Psoas muscle (tissue), 8 donors: Measurements from ENCODE around the gene PLEKHH3. TPM values are rescaled to one million over a fixed set of nuclear protein-coding genes. Genes with fewer than 3 reads are reported as not detected.
A peak's percentile ranks its signal among the peaks of the same experiment; 100 is the strongest.

Experiments used
- ATAC-seq, 4 donors: fragments of 200-7000 bp; cut with Tn5 transposase; one replicate each; pipeline ENCODE4 v1.9.1; 2020; ENCODE audit warnings: moderate library complexity in 3 of 4, mild to moderate bottlenecking in 2 of 4
- DNase-seq, 2 donors: peaks; one replicate each; pipeline ENCODE4 v3.0.0-alpha.2; 2020
- H3K27ac ChIP-seq: fragments of 200-600 bp; one replicate; pipeline ENCODE4 v1.8.0; 2022
- H3K27me3 ChIP-seq, 3 donors: fragments of 200-600 bp in 1 of 3; one replicate each; pipeline versions ENCODE4 v1.6.1 to v1.8.0; 2013 to 2022; ENCODE audit warnings: low read length in 2 of 3, mild to moderate bottlenecking in 2 of 3, moderate library complexity in 1 of 3; ENCODE audit not compliant: insufficient read depth in 3 of 3
- H3K36me3 ChIP-seq, 2 donors: fragments of 200-600 bp in 1 of 2; one replicate each; pipeline versions ENCODE4 v1.6.1 to v1.8.0; 2013 to 2022; ENCODE audit warnings: low read depth in 1 of 2, mild to moderate bottlenecking in 1 of 2, moderate library complexity in 1 of 2; ENCODE audit not compliant: insufficient read depth in 1 of 2
- H3K4me1 ChIP-seq: fragments of 200-600 bp; one replicate; pipeline ENCODE4 v1.8.0; 2022
- H3K4me3 ChIP-seq: fragments of 200-600 bp; one replicate; pipeline ENCODE4 v1.8.0; 2022; ENCODE audit warnings: mild to moderate bottlenecking
- H3K9me3 ChIP-seq: fragments of 200-600 bp; one replicate; pipeline ENCODE4 v1.8.0; 2022
- CTCF ChIP-seq: fragments of 200-600 bp; IDR thresholded peaks from one replicate; pipeline ENCODE4 v1.8.0; 2022; ENCODE audit warnings: antibody characterized with exemption
- WGBS, 3 donors: extraction: QIAGEN DNeasy Blood & Tissue Kit; methylation state at CpG; one replicate each; pipeline versions ENCODE4 v1.1.6 to v1.1.7; 2013; 5-methylcytosine and 5-hydroxymethylcytosine counted together
- intact Hi-C, 2 donors: fragments of 100-400 bp; cut with DNase I; formaldehyde crosslinking; loops; one replicate each; pipeline versions ENCODE4 v1.11.0 to v1.14.2; 2022
- polyA plus RNA-seq, 3 donors: library from polyadenylated mRNA; stranded (reverse); fragments of 200-250 nt; gene quantifications; one replicate each; pipeline ENCODE4 v1.2.3, GENCODE V29; 2013
- total RNA-seq, 4 donors: library from RNA; stranded (reverse); fragmentation: NEBNext Ultra II Directional in 2 of 4; extraction: Animal tissue kit (Norgen Biotek cat#: 25700) in 2 of 4; gene quantifications; one replicate each; pipeline versions ENCODE4 v1.2.1 to v1.2.4, GENCODE V29; 2021 to 2023
- donor health status: healthy with polysubstance abuse.
- donor health status: DM: no; HTN: no; CAD: no; lungs with moderate emphysema.
- donor health status: Bipolar disorder and iron deficiency.
- donor health status: healthy.
- donor health status: DM: yes; HTN: yes; CAD: no.
- donor health status: DM: no; HTN: no; CAD: no.
- donor health status: DM: no; HTN: no; CAD: no.
- donor health status: DM: yes; HTN: yes; CAD: no.

Gene PLEKHH3
- total and polyA plus RNA-seq, 7 donors, result 12.7 to 33.8 (median 15.8) TPM

- H3K4me3 ChIP-seq, result no peak overlapping the region
- H3K27ac ChIP-seq, result no peak overlapping the region
- TF ChIP-seq CTCF, result no peak
- ATAC-seq (no peak), DNase-seq (peak in 1 of 2 donors; percentile 28)
- H3K27me3 ChIP-seq, result no peaks in the 10 kb centered on the region
- 80 to 88% (median 87%) methylated on average over 11 of the region's 11 CpGs for WGBS, 3 donors
- peaks cover 0 to 74% of the 10 kb centered on the region in 2 donors for H3K36me3 ChIP-seq
- H3K9me3 ChIP-seq, result no peaks in the 10 kb centered on the region
- H3K4me1 ChIP-seq, result no peaks in the 10 kb centered on the region
- intact Hi-C loops, result loop anchor here in 1 of 2 donors (5.0 kb wide), 1 partner anchor 50 kb away; no protein-coding TSS in a partner anchor
These were observed 15.7 kb upstream of the PLEKHH3 start for GRCh38 chr17:42692489-42692888.

GRCh38 chr17:42691021-42691545, 14.3 kb upstream of the PLEKHH3 start:
- peak in 1 of 2 donors; percentile 12 for DNase-seq
- Histone ChIP-seq H3K27me3 (no peaks in the 10 kb centered on the region), H3K27ac (no peak overlapping the region), H3K4me3 (no peak overlapping the region), H3K36me3 (peaks cover 0 to 65% of the 10 kb centered on the region in 2 donors), H3K9me3 (no peaks in the 10 kb centered on the region), H3K4me1 (no peaks in the 10 kb centered on the region)
- 82 to 88% (median 86%) methylated on average over 12 of the region's 12 CpGs for WGBS, 3 donors
- intact Hi-C loops, result loop anchor here in 1 of 2 donors (5.0 kb wide), 1 partner anchor 51 kb away; no protein-coding TSS in a partner anchor
- no peak for TF ChIP-seq CTCF
- peak in 2 of 4 donors; percentile 6 to 24 for ATAC-seq

GRCh38 chr17:42690596-42690995, 13.8 kb upstream of the PLEKHH3 start:
- ATAC-seq, result peak in 3 of 4 donors; percentile 19 to 77 (median 50)
- H3K9me3 ChIP-seq, result no peaks in the 10 kb centered on the region
- WGBS, 3 donors, result 38 to 49% (median 46%) methylated on average over 10 of the region's 10 CpGs
- peaks cover 0 to 60% of the 10 kb centered on the region in 2 donors for H3K36me3 ChIP-seq
- H3K27ac ChIP-seq, result no peak overlapping the region
- H3K4me3 ChIP-seq, result no peak overlapping the region
- TF ChIP-seq CTCF, result no peak
- H3K4me1 ChIP-seq, result no peaks in the 10 kb centered on the region
- intact Hi-C loops, result loop anchor here in 1 of 2 donors (5.0 kb wide), 1 partner anchor 52 kb away; no protein-coding TSS in a partner anchor
- H3K27me3 ChIP-seq, result no peaks in the 10 kb centered on the region
- no peak for DNase-seq

GRCh38 chr17:42687707-42688320, 11.0 kb upstream of the PLEKHH3 start:
- 77 to 81% (median 78%) methylated on average over 27 of the region's 27 CpGs for WGBS, 3 donors
- peaks cover 0 to 45% of the 10 kb centered on the region in 2 donors for H3K36me3 ChIP-seq

More at GRCh38 chr17:42687707-42688320, 11.0 kb upstream of the PLEKHH3 start:
- Histone ChIP-seq H3K4me1 (peaks cover 10% of the 10 kb centered on the region), H3K27ac (no peak overlapping the region), H3K4me3 (no peak overlapping the region), H3K27me3 (no peaks in the 10 kb centered on the region), H3K9me3 (no peaks in the 10 kb centered on the region)
- intact Hi-C loops, result no loop called here
- ATAC-seq (no peak), DNase-seq (no peak)
- no peak for TF ChIP-seq CTCF
